Measurements from ENCODE around the gene KRTAP4-9.
"Not testable (repeated sequence)": the region's sequence is repeated elsewhere in the genome, so short reads cannot be mapped to it uniquely, and the experiment has no call there.

GRCh38 chr17:41084100-41084856 is 20.9 kb upstream of the KRTAP4-9 start, which contains the start of gene KRTAP4-7:
- not testable (repeated sequence) for TF ChIP-seq CTCF (IDR thresholded peaks at IDR 0.05; ENCODE audit: low read length); EZH2 (IDR thresholded peaks at IDR 0.05; ENCODE audit: borderline replicate concordance, low read length)

All from OCI-LY1 (cell line).